BLaER1 treated with 17β-estradiol and CSF1 and Interleukin-3, amounts not matched to agents 10 nM and 100 nM (cell line): Measurements from ENCODE around the gene CDAN1.

Experiments used
- H3K27ac ChIP-seq, 11 experiments: shearing (Covaris generic); formaldehyde crosslinking; 2 replicates each; pipeline ENCODE4 v1.8.1; 2022
- H3K27me3 ChIP-seq, 11 experiments: shearing (Covaris generic); formaldehyde crosslinking; 2 replicates each; pipeline ENCODE4 v1.8.1; 2022
- H3K36me3 ChIP-seq, 11 experiments: shearing (Covaris generic); formaldehyde crosslinking; 2 replicates each; pipeline ENCODE4 v1.8.1; 2022
- H3K4me1 ChIP-seq, 10 experiments: shearing (Covaris generic); formaldehyde crosslinking; 2 replicates each; pipeline ENCODE4 v1.8.1; 2022
- H3K4me2 ChIP-seq, 11 experiments: shearing (Covaris generic); formaldehyde crosslinking; 2 replicates each; pipeline ENCODE4 v1.8.1; 2022
- H3K4me3 ChIP-seq, 10 experiments: shearing (Covaris generic); formaldehyde crosslinking; 2 replicates each; pipeline ENCODE4 v1.8.1; 2022
- H3K9ac ChIP-seq, 11 experiments: shearing (Covaris generic); formaldehyde crosslinking; 2 replicates each; pipeline ENCODE4 v1.8.1; 2022
- H3K9me3 ChIP-seq, 11 experiments: shearing (Covaris generic); formaldehyde crosslinking; replicated peaks in 1 of 11; 2 replicates each; pipeline ENCODE4 v1.8.1; 2022
- H4K20me1 ChIP-seq, 11 experiments: shearing (Covaris generic); formaldehyde crosslinking; 2 replicates each; pipeline ENCODE4 v1.8.1; 2022
- Cebpa-rat ChIP-seq, 11 experiments: shearing (Covaris generic); IDR thresholded peaks; 2 replicates each; pipeline ENCODE4 v1.8.1; 2022

Gene CDAN1

DNA sequence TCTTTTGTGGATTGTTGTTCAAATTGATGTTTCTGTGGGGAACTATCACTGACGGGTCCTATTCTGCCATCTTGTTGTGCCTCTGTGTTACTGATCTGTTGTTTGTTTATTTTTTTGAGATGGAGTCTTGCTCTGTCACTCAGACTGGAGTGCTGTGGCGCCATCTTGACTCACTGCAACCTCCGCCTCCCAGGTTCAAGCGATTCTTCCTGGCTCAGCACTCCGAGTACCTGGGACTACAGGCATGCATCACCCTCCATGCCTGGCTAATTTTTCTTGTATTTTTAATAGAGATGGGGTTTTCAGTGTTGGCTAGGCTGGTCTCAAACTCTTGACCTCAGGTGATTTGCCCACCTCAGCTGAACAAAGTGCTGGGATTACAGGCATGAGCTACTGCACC lies 31.6 kb downstream of the CDAN1 start:
- no peak overlapping the region for H3K27ac ChIP-seq
- no peak overlapping the region for H3K4me2 ChIP-seq
- H3K36me3 ChIP-seq, result peaks cover 1 to 44% (median 21%) of the 10 kb centered on the region in 11 experiments; a peak in 17 of 22 replicates

GRCh38 chr15:42704492-42704926 lies 32.4 kb downstream of the CDAN1 start:
- Histone ChIP-seq H4K20me1 (peaks cover 0 to 3% (median 0%) of the 10 kb centered on the region in 11 experiments; a peak in 1 of 22 replicates), H3K4me1 (no peaks in the 10 kb centered on the region), H3K4me3 (no peak overlapping the region), H3K36me3 (peaks cover 9 to 47% (median 29%) of the 10 kb centered on the region in 11 experiments; a peak in 18 of 22 replicates), H3K27me3 (no peaks in the 10 kb centered on the region), H3K9me3 (peaks cover 0 to 13% (median 5%) of the 10 kb centered on the region in 11 experiments; a peak in 9 of 22 replicates), H3K27ac (no peak overlapping the region), H3K4me2 (no peak overlapping the region), H3K9ac (no peak overlapping the region)
- no peak for TF ChIP-seq Cebpa-rat (IDR thresholded peaks at IDR 0.05)

More for the DNA sequence above, 31.6 kb downstream of the CDAN1 start:
- H3K4me3 ChIP-seq, result no peak overlapping the region
- H3K4me1 ChIP-seq, result no peaks in the 10 kb centered on the region
- no peak overlapping the region for H3K9ac ChIP-seq
- no peak for TF ChIP-seq Cebpa-rat (IDR thresholded peaks at IDR 0.05)
- H3K27me3 ChIP-seq, result no peaks in the 10 kb centered on the region
- H4K20me1 ChIP-seq, result peaks cover 0 to 3% (median 0%) of the 10 kb centered on the region in 11 experiments; a peak in 1 of 22 replicates
- peaks cover 0 to 9% (median 5%) of the 10 kb centered on the region in 11 experiments; a peak in 8 of 22 replicates for H3K9me3 ChIP-seq

- H4K20me1 ChIP-seq, result peaks cover 0 to 5% (median 0%) of the 10 kb centered on the region in 11 experiments; a peak in 2 of 22 replicates
- H3K27me3 ChIP-seq, result no peaks in the 10 kb centered on the region
- H3K4me1 ChIP-seq, result no peaks in the 10 kb centered on the region
- peaks cover 30 to 95% (median 70%) of the 10 kb centered on the region in 11 experiments; a peak in 21 of 22 replicates for H3K36me3 ChIP-seq
- H3K4me3 ChIP-seq, result no peak overlapping the region
- no peak overlapping the region for H3K9ac ChIP-seq
- no peak overlapping the region for H3K27ac ChIP-seq
- peaks cover 0 to 13% (median 5%) of the 10 kb centered on the region in 11 experiments; a peak in 9 of 22 replicates for H3K9me3 ChIP-seq
- H3K4me2 ChIP-seq, result no peak overlapping the region
- TF ChIP-seq Cebpa-rat (IDR thresholded peaks at IDR 0.05), result no peak
Measured at GRCh38 chr15:42696626-42697025, 40.3 kb downstream of the CDAN1 start.

DNA sequence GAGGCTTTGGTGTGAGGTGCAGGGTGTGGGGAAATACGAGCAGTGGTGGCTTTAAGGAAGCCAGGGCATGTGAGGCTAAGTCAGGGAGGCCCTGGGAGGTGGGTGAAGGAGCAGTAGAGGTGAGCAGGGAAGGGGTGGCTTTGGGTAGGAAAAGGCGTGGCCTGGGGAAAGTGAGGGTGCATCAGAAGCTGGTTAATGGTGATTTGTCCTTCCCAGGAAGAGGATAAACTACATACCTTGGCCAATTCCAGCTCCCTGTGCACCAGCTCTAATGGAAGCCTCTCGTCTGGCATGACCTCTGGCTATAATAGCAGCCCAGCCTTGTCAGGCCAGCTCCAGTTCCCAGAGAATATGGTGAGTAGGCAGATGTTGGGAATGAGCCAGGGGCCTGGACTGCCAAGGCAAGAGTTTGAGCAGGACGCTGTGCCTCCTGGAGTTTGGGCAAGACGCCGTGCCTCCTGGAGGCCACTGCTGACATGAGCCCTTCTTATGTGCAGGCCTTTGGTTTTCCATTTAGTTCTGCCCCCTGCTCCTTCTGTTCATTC lies 41.3 kb downstream of the CDAN1 start:
- Histone ChIP-seq H3K27ac (no peak overlapping the region), H3K4me3 (no peak overlapping the region)

GRCh38 chr15:42694398-42694797 lies 42.5 kb downstream of the CDAN1 start:
- Histone ChIP-seq H3K4me2 (no peak overlapping the region), H3K27me3 (no peaks in the 10 kb centered on the region), H3K9ac (no peak overlapping the region), H3K9me3 (no peaks in the 10 kb centered on the region), H3K27ac (no peak overlapping the region), H3K4me1 (no peaks in the 10 kb centered on the region), H3K36me3 (peaks cover 19 to 93% (median 65%) of the 10 kb centered on the region in 11 experiments; a peak in 21 of 22 replicates), H3K4me3 (no peak overlapping the region), H4K20me1 (peaks cover 0 to 8% (median 0%) of the 10 kb centered on the region in 11 experiments; a peak in 2 of 22 replicates)
- no peak for TF ChIP-seq Cebpa-rat (IDR thresholded peaks at IDR 0.05)

More for the DNA sequence above, 41.3 kb downstream of the CDAN1 start:
- H3K36me3 ChIP-seq, result peaks cover 26 to 95% (median 67%) of the 10 kb centered on the region in 11 experiments; a peak in 21 of 22 replicates
- H3K9ac ChIP-seq, result no peak overlapping the region
- no peak for TF ChIP-seq Cebpa-rat (IDR thresholded peaks at IDR 0.05)
- peaks cover 0 to 8% (median 0%) of the 10 kb centered on the region in 11 experiments; a peak in 2 of 22 replicates for H4K20me1 ChIP-seq
- peaks cover 0 to 7% (median 0%) of the 10 kb centered on the region in 11 experiments; a peak in 6 of 22 replicates for H3K9me3 ChIP-seq
- H3K27me3 ChIP-seq, result no peaks in the 10 kb centered on the region
- no peaks in the 10 kb centered on the region for H3K4me1 ChIP-seq
- H3K4me2 ChIP-seq, result no peak overlapping the region

- peaks cover 24 to 97% (median 66%) of the 10 kb centered on the region in 11 experiments; a peak in 21 of 22 replicates for H3K36me3 ChIP-seq
- H4K20me1 ChIP-seq, result peaks cover 0 to 8% (median 0%) of the 10 kb centered on the region in 11 experiments; a peak in 2 of 22 replicates
- H3K9ac ChIP-seq, result no peak overlapping the region
- no peaks in the 10 kb centered on the region for H3K4me1 ChIP-seq
- H3K4me2 ChIP-seq, result no peak overlapping the region
- H3K27me3 ChIP-seq, result no peaks in the 10 kb centered on the region
- H3K9me3 ChIP-seq, result no peaks in the 10 kb centered on the region
- no peak overlapping the region for H3K27ac ChIP-seq
- no peak for TF ChIP-seq Cebpa-rat (IDR thresholded peaks at IDR 0.05)
- no peak overlapping the region for H3K4me3 ChIP-seq
Measured at GRCh38 chr15:42693942-42694341, 43.0 kb downstream of the CDAN1 start.

DNA sequence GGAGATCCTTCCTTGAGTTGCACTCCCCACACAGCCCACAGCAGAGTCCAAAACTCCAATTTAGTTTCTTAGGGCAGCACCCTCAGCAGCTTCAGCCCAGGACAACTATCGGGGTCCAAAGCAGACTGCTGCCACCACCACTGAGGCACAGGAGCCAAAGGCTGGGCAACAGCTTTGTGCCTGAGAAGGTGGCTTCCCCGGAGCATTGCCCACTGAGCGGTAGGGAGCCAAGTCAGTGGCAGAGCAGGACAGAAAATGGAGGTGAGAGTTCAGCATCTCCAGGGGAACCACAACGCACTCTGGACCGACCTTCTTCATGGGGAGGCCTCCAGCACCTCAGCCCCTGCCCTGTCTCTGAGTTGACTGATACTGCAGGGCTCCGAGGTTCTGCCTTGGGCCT lies 43.4 kb downstream of the CDAN1 start:
- no peaks in the 10 kb centered on the region for H3K9me3 ChIP-seq
- H4K20me1 ChIP-seq, result peaks cover 0 to 8% (median 0%) of the 10 kb centered on the region in 11 experiments; a peak in 2 of 22 replicates
- no peaks in the 10 kb centered on the region for H3K4me1 ChIP-seq
- no peak overlapping the region for H3K4me2 ChIP-seq
- H3K27ac ChIP-seq, result no peak overlapping the region
- H3K4me3 ChIP-seq, result no peak overlapping the region
- no peak for TF ChIP-seq Cebpa-rat (IDR thresholded peaks at IDR 0.05)
- no peaks in the 10 kb centered on the region for H3K27me3 ChIP-seq
- H3K36me3 ChIP-seq, result peaks cover 26 to 97% (median 70%) of the 10 kb centered on the region in 11 experiments; a peak in 21 of 22 replicates
- no peak overlapping the region for H3K9ac ChIP-seq

- H3K9ac ChIP-seq, result no peak overlapping the region
- no peaks in the 10 kb centered on the region for H3K4me1 ChIP-seq
- H3K4me3 ChIP-seq, result no peak overlapping the region
- H3K27ac ChIP-seq, result no peak overlapping the region
- H3K27me3 ChIP-seq, result no peaks in the 10 kb centered on the region
- H3K36me3 ChIP-seq, result peaks cover 29 to 99% (median 74%) of the 10 kb centered on the region in 11 experiments; a peak in 21 of 22 replicates
- no peaks in the 10 kb centered on the region for H3K9me3 ChIP-seq
- H3K4me2 ChIP-seq, result no peak overlapping the region
- H4K20me1 ChIP-seq, result peaks cover 0 to 8% (median 0%) of the 10 kb centered on the region in 11 experiments; a peak in 2 of 22 replicates
- no peak for TF ChIP-seq Cebpa-rat (IDR thresholded peaks at IDR 0.05)
Measured at GRCh38 chr15:42692997-42693396, 43.9 kb downstream of the CDAN1 start.

DNA sequence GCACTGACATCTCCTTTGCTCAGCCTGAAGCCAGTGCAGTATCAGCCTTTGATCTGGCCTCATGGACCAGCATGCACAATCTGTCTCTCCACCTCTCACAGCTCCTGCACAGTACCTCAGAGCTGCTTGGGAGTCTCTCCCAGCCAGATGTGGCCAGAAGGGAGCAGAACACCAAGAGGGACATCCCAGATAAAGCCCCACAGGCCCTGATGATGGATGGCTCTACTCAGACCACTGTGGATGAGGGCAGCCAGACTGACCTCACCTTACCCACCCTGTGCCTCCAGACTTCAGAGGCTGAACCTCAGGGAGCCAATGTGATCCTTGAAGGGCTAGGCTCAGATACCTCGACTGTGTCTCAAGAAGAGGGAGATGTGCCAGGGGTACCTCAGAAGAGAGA lies 44.4 kb downstream of the CDAN1 start:
- Histone ChIP-seq H3K27ac (no peak overlapping the region), H3K4me2 (no peak overlapping the region), H3K27me3 (no peaks in the 10 kb centered on the region), H3K36me3 (peaks cover 29 to 99% (median 74%) of the 10 kb centered on the region in 11 experiments), H3K9ac (no peak overlapping the region), H3K4me3 (no peak overlapping the region), H4K20me1 (peaks cover 0 to 8% (median 0%) of the 10 kb centered on the region in 11 experiments; a peak in 2 of 22 replicates), H3K4me1 (no peaks in the 10 kb centered on the region), H3K9me3 (no peaks in the 10 kb centered on the region)
- no peak for TF ChIP-seq Cebpa-rat (IDR thresholded peaks at IDR 0.05)
